GM12878 (cell line): ENCODE data around the gene RAB3A.

Experiments used
- CTCF ChIP-seq, 3 experiments: IDR thresholded peaks in 2 of 3; conservative IDR thresholded peaks in 1 of 3; 2 replicates each; pipeline ENCODE4 v1.5.1; 2011; ENCODE audit warnings: low read depth in 3 of 3, low read length in 3 of 3, mild to moderate bottlenecking in 3 of 3, control low read depth in 2 of 3, moderate library complexity in 2 of 3, inconsistent platforms in 1 of 3, mixed read lengths in 1 of 3; ENCODE audit not compliant: control insufficient read depth in 2 of 3, insufficient read depth in 1 of 3; ENCODE audit errors: extremely low read depth in 1 of 3
- POLR2AphosphoS5 ChIP-seq: IDR thresholded peaks from 2 replicates; pipeline ENCODE4 v1.6.1; 2011; ENCODE audit warnings: mild to moderate bottlenecking, low read length, inconsistent platforms

- TF ChIP-seq CTCF (IDR thresholded peaks at IDR 0.05 in 2 of 3, conservative IDR thresholded peaks at IDR 0.05 in 1 of 3; ENCODE audit: control insufficient read depth in 2 of 3, extremely low read depth in 1 of 3, insufficient read depth in 1 of 3, low read depth in 3 of 3, low read length in 3 of 3) (no peak), POLR2AphosphoS5 (no peak)
Measured at GRCh38 chr19:18173054-18173571, 30.7 kb downstream of the RAB3A start.
